ENCODE data around the gene NR1D2.
"Not testable (repeated sequence)": the region's sequence is repeated elsewhere in the genome, so short reads cannot be mapped to it uniquely, and the experiment has no call there.

The NR1D2 gene

DNA sequence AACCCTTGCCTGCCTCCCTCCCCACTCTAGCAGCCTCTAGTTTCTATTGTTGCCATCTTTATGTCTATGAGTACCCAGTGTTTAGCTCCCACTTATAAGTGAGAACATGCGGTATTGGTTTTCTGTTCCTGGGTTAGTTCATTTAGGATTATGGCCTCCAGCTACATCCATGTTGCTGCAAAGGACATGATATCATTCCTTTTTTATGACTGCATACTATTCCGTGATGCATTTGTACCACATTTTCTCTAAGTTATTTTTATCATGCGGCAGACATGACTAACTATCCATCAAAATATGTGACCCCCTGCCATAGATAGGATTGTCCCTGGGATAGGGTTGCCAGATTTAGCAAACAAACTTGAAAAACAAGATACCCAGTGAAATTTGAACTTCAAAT lies 58.4 kb downstream of the NR1D2 start:
- no peak for DNase-seq

DNA sequence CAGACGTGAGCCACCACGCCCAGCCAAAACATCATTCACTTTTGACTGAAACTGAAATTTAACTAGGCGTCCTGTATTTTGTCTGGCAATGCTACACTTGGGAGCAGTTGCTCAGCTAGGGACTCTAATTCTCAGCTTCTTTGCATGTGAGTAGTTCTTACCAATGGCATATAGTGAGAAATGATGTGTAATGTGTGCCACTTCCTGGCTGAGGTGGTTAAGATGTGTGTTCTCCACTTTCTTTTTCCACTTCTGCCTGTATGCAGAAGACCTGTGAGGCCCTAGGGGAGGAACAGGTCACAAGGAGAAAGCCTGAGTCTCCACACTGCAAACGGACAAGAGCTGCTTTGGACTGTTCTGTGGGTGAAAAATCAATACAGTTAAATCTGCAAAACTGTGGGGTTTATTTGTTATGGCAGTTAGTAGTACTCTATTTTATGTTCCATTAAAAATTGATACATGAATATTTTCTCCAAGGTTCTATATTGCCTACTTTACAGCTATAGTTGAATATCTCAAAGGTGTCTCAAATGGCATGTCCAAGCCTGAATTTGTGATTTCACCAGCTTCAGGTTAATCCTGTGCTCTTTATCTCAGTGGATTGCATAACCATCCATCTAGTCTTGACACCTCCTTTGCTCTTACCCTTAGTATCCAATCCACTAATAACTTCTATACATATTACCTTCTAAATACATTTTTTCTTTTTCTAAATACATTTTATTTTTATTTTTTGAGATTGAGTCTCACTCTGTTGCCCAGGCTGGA lies 59.3 kb downstream of the NR1D2 start:
- DNase-seq = no peak

DNA sequence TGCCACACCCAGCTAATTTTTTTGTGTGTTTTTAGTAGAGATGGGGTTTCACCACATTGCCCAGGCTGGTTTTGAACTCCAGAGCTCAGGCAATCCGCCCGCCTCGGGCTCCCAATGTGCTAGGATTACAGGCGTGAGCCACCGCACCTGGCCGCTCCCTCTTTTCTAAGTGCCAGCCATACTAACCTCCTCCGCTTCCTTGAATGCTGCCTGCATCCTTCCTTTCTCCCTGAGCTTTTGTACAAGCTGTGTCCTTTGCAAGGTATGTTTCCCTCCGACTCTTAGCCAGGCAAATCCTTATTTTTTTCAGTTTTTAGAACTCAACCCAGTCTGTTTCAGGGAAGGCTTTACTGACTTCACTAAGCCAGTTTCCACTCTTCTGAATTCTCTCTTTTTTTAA lies 60.6 kb downstream of the NR1D2 start:
- DNase-seq = no peak

DNA sequence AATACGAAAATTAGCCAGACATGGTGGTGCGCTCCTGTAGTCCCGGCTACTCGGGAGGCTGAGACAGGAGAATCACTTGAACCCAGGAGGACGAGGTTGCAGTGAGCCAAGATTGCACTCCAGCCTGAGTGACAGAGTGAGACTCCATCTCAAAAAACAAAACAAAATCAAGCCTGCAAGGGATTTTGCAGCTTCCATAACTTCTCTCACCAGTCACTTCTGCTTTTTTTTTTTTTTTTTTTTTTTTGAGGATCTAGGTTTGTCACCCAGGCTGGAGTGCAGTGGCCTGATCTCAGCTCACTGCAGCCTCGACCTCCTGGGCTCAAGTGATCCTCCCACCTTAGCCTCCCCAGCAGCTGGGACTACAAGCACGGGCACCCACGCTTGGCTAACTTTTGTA lies 65.7 kb downstream of the NR1D2 start:
- not testable (repeated sequence) for DNase-seq

DNA sequence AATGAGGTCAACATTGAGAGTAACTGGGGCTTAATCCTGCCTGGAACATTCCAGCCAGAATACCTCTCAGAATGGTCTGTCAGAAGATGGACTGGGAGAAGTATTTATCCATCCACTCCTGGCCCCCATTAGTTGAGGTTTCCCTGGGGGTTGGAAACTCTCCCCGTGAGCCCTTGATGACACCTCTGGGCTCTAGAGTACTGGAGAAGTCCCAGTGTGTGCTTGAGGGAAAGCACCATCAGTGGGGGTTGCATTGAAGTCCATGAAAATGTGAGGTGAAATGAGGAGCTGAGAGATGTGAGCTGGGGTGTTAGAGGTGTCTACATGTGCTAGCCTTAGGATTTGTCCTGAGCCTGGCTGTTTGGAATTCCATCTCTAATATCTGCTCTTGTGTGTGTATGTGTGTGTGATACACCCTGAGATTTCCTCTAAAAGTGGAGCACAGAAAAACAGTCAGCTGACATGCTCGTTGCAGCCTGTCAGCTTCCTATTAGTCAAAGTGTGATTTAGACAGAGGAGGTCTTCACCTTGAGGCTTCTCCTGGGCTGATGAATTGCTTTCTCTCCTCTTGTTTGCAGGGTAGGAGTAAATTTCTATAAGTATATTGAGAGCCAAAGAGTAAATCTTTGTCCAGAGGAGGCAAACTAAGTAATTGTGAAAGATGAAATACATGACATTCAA lies 67.6 kb downstream of the NR1D2 start:
- no peak for DNase-seq

DNA sequence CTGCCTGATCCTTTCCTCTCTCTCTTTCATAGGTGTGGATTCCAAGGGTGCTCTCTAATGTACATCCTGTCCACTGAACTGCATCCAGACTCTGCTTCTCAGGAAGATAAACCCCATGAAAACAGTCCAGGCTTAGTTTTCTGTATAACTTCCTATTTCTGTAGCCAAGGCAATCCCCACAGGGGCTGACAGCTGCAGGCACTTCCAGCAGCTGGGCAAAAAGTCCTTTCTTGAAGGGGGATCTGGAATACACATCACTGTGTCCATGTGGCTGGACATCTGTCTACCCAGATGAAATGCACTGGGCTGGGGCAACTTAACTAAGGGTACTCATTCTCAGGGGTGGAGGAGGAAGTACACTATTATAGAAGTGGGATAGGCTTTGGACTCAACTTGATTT lies 72.2 kb downstream of the NR1D2 start:
- DNase-seq = no peak

DNA sequence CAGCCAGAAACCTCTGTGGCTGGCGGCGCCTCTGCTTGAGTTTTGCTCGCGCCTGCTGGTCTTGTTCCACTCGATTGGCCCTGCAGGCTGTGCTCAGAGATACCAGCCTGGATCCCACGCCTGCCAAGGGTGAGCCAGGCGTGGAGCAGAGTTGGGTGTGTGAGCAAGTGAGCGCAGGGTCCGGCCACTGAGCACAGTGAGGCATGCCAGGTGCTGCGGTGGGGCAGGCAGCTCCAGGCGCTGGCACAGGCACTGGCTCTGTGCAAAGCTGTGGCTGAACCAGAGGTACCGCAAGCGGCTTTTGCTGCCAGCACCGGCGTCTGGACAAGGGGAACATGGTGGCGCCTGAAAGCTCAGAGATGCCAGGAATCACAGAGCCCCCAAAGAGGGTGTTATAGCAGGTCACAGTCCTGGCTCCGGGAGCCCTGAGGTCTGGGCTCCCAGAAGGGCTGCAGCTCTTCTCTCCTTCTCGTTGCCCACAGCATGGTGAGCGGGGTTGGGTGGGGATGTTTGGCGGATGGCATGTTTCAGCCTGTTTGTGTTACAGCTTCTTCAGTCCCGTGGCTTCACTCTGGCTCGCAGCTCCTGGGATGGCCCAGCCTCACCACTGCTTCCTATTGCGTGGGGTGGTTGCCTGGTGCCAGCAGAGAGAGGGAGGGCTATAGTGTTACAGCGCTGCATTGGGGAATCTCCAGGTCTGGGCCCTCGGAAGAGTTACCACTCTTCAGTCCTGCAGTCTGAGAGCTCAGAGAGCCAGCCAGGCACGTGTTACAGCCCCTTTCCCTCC lies 73.9 kb downstream of the NR1D2 start:
- no peak for DNase-seq

DNA sequence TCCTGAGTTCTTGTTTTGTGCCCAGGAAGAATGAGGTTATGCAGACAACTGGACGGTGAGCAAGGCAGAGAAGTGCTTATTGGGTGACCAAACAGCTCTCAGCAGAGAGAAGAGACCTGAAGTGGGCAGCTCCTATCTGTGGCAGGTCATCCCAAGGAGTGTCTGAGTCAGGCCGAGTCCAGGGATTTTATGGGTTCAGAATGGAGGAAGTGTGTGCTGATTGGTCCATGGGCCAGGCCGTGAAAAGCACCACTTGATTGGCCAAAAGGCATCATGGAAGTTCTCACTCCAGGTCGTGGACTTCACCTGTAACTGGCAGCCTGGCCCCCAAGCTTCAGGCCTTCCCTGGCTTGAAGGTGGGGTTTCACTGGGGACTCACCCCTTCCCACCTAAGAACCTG lies 74.5 kb downstream of the NR1D2 start:
- no peak for DNase-seq

DNA sequence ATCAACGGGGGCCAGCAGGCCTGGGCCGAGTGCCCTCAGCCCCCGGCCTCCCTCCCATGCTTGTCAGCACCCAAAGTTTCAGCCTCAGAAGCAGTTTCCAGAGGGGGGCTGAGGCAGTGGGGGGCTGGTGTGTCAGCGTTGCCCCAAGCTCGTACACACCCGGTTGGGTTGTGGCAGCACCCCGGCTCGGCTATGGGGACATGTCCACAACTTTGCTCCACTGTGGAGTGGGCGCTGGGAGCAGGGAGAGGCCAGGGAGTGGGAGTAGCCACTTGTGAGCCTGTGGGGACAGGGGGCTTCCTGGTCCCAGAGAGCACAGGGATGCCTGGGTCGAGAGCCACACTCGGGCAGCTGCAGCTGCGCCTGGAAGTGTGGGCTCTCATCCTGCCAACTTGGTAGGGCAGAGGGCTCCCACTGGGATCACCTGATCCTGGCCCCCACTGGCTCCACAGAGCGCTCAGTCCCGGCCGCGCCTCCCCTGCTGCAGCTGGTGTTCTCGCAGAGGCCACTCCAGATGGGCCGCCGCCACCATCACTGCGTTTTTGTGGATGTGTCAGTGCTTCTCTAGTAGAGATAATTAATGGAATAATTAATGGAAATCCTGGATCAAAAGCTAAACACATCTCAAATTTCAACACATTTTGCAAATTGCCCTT lies 75.1 kb downstream of the NR1D2 start:
- DNase-seq = peak in 1 of 58 donors; percentile 5

DNA sequence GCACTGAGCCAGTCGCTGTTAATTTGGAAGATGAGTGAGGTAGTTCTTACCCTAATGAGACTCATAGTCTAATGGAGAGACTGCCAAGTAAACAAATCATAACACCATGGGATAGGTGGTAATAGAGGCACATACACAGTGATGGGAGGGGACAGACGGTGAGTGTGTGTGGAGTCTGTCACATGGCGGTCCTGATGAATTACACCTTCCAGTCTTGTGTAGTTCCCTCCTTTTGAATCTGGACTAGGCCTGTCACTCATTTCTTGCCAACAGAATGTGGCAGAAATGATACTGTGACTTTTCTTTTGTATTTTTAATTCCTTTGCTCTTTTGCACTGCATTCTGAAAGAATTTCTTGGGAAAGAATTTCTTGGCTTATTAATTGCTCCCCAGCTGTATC lies 78.1 kb downstream of the NR1D2 start:
- no peak for DNase-seq

DNA sequence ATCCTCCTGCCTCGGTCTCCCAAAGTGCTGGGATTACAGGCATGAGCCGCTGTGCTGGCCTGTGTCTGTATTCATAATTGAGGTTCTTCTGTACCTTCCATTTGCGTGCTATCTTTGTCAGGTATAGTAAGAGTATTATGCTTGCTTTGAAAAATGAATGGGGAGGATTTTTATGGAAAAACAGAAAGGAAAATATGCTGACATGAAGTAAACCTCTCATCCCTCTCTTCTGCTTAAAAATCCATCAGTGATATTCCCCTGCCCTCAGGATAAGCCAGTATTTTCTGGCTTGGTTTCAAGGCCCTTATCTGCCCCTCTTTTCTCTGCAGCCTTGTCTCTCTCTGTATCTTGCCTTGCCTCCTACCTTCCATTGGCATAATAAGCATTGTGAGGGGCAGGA lies 80.7 kb downstream of the NR1D2 start:
- no peak for DNase-seq

DNA sequence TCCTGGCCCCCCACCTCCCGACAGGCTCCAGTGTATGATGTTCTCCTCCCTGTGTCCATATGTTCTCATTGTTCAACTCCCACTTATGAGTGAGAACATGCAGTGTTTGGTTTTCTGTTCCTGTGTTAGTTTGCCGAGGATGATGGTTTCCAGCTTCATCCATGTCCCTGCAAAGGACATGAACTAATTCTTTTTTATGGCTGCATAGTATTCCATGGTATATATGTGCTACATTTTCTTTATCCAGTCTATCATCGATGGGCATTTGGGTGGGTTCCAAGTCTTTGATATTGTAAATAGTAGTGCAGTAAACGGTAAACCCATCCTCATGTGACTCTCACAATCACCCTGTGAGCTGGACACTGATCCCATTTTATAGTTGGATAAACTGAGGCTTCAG lies 81.6 kb downstream of the NR1D2 start:
- DNase-seq = not testable (repeated sequence)

DNA sequence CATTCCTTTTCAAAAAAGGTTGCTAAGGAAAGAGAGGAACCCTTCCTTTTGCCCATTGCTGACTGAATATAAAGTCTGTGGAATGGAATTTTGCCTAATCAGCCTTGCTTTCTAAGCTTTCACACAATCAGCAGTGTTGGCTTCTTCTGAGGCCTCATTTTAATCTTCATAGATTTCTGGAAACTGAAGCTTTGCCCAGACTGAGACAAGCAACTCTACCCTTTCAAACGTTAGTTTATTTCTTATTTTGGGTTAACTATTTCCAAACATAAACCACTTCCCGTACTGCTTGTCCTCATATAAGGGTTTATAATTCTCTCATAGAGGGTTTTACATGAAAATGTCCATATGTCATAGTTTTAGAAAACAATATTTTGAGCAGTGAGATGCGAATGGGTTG lies 82.9 kb downstream of the NR1D2 start:
- DNase-seq = peak in 1 of 58 donors; percentile 47
